Hypothalamus (tissue), 51 donors: ENCODE measurements around the gene SLBP.
A peak's percentile ranks its signal among the peaks of the same experiment; 100 is the strongest.

ENCODE experiments used
- DNase-seq, 51 donors: peaks; one replicate each; lab custom pipeline; 2025; lab: John Stamatoyannopoulos, UW

Gene SLBP

GRCh38 chr4:1712216-1713002, at the start of gene SLBP:
Gene SLBP (minus strand): TSS chr4:1712319. CDS start chr4:1712188, 131 bp downstream.
- peak; percentile 60 to 94 (median 82) for DNase-seq

- DNase-seq = no peak
Observed at GRCh38 chr4:1761130-1761689, 49.1 kb upstream of the SLBP start.

GRCh38 chr4:1760521-1761071, 48.5 kb upstream of the SLBP start:
- DNase-seq = peak in 11 of 51 donors; percentile 14 to 66 (median 28)

DNA sequence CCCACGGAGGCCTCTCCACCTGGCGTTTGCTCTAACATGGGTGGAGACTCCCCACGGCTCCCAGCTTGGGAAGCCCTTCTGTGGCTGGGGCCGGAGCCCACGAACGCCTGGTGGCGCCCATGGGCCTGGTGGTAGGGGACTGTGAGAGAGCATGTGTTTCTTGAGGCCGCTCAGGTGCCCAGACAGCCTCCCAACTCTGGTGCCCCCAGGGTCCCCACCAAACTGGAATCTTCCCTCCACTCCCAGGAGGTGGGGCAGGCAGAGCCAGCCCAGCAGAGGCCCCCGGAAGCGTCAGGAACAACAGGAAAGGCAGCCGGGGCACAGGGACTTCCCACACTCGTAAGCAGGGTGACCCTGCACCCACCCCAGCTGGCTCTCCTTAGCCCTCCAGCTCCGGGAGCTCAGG, 47.7 kb upstream of the SLBP start:
- no peak for DNase-seq

- no peak for DNase-seq
Observed at GRCh38 chr4:1759170-1759817, 47.2 kb upstream of the SLBP start.

- no peak for DNase-seq
Observed at GRCh38 chr4:1758306-1759121, 46.4 kb upstream of the SLBP start.

DNA sequence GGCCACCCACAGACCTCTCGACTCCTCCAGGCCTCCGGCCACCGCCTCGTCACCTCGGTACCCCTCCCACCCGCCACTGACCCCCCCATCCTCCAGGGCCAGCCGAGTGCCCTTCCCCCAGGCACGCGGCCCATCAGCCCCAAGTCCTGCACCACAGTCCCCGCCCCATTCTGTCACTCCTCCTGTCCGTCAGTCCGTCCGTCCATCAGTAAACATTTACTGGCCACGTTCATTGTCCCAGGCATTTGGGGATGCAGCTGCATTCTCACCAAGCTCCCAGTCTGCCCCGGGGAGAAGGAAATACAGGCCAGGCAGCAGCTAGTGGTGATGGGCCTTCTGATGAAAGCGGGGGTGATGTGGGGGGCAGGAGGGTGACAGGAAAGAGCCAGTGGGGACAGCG, 45.7 kb upstream of the SLBP start:
- no peak for DNase-seq

DNA sequence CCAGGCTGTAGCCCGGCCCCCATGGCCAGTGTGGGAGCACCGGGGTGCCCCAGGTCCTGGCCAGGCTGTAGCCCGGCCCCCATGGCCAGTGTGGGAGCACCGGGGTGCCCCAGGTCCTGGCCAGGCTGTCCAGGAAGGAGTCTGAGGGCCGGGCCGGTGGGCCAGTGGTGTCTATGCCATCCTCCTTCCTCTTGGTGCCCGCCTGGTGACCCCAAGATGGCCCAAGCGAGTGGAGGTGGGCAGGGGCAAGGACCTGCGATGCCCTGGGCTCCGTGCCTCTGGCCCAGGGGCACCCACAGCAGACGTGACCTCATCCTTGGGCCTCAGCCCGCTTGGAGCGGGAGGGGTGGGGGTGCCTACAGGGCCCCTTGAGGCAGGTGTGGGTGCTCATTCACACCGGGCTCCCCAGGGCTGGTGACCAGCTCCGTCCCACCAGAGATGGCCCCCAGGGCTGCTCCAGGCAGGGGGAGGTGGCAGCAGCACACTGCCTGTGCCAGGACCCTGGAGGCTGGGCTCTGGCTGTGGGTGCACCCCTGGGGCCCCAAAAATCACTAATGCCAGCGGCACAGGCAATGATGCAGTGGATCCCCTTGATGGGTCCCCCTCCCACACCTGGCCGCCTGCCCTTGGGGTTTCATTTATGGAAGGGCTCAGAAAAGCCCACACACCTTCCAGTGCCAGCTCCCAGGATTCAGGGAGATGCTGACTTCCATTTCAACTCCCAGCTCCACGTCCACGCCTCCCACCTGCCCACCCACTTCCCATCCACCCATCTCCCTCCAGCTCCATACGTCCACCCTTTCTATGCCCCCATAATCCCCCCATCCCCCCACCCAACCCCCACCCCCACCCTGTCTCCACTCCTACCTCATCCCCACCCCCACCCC, 45.0 kb upstream of the SLBP start:
- DNase-seq = no peak

DNA sequence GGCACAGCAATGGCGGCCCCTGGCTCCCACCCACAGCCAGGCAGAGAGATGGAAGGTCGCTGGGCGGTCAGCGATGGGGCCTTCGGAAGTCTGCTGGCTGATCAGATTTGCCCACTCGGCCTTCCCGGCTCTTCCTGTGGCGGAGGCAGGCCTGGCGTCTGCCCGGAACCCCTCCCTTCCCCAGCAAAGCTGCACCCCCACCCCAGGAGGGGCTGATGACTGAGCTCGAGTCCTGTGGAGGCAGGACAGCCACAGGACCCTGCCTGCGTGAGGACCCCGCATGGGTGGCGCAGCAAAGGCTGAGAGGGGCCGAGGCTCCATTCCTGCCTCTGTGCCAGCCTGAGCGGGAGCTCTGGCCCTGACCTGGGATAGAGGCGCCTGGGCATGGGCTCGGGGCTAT, 44.0 kb upstream of the SLBP start:
- no peak for DNase-seq

- no peak for DNase-seq
Observed at GRCh38 chr4:1755297-1755696, 43.2 kb upstream of the SLBP start.

DNA sequence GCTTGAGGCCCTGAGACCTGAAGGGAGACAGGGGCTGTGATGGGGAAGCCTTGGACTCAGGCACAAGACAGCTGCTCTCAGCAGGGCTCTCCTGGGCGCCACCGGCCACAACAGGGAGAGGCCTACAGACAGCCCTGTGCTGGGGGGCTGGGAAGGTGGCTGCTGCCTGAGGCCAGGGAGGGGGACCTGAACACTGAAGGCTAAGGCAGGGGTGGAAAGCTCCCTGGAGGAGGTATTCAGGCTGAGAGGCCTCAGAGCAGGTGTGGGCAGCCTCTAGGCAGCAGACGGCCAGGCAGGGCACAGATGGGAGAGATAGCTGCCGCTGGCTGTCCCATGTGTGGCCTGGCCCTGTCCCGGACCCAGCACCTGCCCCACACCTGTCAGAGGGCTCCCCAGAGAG, 42.2 kb upstream of the SLBP start:
- DNase-seq = no peak

GRCh38 chr4:1753697-1754311, 41.7 kb upstream of the SLBP start:
- no peak for DNase-seq

DNA sequence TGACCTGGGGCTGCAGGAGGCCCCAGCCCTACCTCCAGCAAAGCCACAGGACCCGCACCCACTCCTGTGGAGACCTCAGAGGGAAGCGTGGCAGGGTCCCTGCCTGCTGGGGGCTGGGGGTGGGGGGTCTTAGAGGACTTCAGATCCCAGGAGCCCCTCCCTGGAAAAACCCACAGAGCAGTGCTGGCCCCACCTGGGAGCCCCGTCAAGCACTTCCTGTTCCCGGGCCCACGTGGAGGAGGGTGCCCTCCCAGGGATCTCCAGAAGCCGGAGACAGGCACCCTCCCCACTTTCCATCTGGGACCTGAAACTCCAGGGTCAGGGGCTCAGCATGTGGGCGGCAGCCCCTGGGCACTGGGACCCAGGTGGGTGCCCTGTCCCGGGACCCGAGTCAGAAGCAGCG, 41.2 kb upstream of the SLBP start:
- no peak for DNase-seq

GRCh38 chr4:1752284-1753041, 40.3 kb upstream of the SLBP start:
- no peak for DNase-seq

DNA sequence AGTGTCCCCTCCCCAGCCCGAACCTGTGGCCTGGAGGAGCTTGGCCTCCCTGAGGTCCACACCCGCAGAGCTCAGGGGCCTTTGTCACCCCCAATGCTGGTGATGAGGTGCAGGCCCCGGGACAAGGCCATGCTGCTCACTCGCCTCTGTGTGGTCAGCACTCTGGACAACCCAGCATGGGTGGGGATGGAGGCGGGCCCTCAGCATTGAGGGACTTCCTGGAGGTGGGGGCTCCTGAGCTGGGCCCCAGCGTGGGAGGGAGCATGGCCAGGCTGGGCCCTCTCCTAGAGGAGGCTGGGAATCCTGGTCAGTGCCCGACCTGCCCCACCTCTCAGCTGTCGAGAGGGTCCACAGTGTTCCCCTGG, 39.8 kb upstream of the SLBP start:
- no peak for DNase-seq

DNA sequence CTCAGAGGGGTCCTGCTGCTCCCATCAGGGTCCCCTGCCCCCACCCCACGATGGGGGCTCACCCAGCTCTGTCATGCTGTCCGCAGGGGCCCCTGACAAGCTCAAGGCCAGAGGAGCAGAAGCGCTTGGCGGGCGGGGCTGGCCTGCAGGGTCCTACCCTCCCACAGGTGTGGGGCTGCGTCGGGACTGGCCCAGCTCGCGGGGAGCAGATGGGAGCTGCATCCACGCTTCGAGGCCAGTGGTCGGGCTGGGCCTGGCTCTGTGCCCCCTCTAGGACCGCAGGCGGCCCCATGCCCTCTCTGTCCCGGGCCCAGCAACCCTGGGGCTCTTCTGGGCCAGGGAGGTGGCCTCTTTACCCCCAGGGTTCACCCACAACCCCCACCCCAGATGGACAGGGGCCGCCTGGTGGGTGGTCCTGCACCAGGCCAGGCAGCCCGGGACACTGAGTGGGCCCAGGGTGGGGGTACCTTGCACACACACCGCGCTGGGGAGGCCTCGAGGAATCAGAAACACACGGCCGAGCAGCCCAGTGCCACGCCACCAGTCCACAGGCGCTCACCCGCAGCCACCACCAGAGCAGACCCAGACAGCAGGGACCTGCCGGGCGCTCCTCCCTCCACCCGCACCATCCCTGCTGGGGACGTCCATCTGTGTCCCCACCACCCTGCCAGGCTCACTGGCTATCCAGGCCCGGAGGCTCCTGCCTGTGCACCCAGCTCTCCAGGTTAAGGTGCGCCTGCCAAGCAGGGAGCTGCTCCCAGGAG, 39.2 kb upstream of the SLBP start:
- DNase-seq = no peak

DNA sequence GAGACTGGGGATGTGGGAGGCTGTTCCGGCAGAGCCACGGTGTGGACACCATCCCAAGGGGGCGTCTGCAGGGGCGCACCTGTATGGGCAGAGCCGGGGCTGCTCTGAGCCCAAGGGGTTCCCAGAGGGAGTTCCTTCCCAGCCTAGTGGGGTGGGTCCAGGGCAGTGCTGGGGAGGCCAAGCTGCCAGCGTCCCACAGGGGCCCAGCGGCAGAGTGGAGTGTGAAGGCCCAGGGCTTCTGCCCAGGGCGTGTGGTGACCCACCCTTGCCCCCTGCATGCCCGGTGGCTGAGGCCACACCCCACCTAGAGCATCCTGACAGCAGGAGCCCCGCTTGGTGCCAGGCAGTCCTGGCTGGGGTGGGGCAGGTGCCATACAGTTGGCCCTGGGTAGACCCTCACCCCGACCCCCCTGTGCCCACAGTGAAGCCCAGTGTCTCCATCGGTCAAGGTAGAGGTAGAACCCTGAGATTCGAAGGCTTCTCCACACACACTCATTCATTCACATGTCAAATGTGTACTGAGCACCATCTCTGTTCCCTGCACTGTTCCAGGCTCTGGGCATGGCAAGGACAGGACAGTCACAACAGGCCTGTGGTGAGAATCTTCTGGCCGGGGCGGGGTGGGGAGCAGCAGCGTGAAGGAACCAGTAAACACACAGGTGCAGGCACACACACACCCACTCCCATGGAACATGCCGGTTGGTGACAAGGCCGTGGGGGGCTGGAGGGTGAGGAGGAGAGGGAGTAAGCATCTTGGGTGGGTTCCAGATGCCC, 38.4 kb upstream of the SLBP start:
- DNase-seq = no peak
